Mucosa of stomach (tissue), 1 donor: Measurements from ENCODE around the gene DNAH9.
"Not testable (repeated sequence)": the region's sequence is repeated elsewhere in the genome, so short reads cannot be mapped to it uniquely, and the experiment has no call there.

ENCODE experiments used
- H3K27me3 ChIP-seq: one replicate; pipeline ENCODE4 v1.7.0; 2013; ENCODE audit warnings: mild to moderate bottlenecking, low read length; ENCODE audit not compliant: control insufficient read depth, insufficient read depth
- H3K36me3 ChIP-seq: one replicate; pipeline ENCODE4 v1.7.0; 2013; ENCODE audit warnings: low read length; ENCODE audit not compliant: control insufficient read depth, insufficient read depth
- H3K4me1 ChIP-seq: one replicate; pipeline ENCODE4 v1.7.0; 2013; ENCODE audit warnings: mild to moderate bottlenecking, low read length; ENCODE audit not compliant: control insufficient read depth, insufficient read depth
- H3K4me3 ChIP-seq: one replicate; pipeline ENCODE4 v1.7.0; 2013; ENCODE audit warnings: low read length
- H3K9ac ChIP-seq: one replicate; pipeline ENCODE4 v1.7.0; 2013; ENCODE audit warnings: mild to moderate bottlenecking, low read length, moderate library complexity
- H3K9me3 ChIP-seq: one replicate; pipeline ENCODE4 v1.7.0; 2013; ENCODE audit warnings: mild to moderate bottlenecking, low read length, moderate library complexity; ENCODE audit not compliant: control insufficient read depth
- donor health status: Pancreatic carcinoma.

The DNAH9 gene

GRCh38 chr17:11948789-11949188 lies 350.5 kb downstream of the DNAH9 start:
- Histone ChIP-seq H3K4me3 (no peak overlapping the region), H3K4me1 (no peaks in the 10 kb centered on the region), H3K36me3 (no peaks in the 10 kb centered on the region), H3K9me3 (no peaks in the 10 kb centered on the region), H3K9ac (no peak overlapping the region), H3K27me3 (no peaks in the 10 kb centered on the region)

DNA sequence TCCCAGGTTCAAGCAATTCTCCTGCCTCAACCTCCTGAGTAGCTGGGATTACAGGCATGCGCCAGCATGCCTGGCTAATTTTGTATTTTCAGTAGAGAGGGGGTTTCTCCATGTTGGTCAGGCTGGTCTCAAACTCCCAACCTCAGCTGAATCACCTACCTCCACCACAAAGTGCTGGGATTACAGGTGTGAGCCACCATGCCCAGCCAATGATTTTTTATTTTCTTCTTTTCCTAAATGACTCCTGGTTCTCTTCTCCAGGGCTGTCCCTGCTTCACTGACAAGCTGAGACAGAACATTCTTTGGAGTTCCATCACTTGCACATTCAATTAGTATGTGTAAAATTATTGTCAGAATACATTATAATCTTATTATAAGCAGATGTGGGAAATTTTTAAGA lies 351.3 kb downstream of the DNAH9 start:
- H3K9ac ChIP-seq, H3K36me3 ChIP-seq, H3K4me3 ChIP-seq, H3K9me3 ChIP-seq, H3K4me1 ChIP-seq, H3K27me3 ChIP-seq: not testable (repeated sequence)

DNA sequence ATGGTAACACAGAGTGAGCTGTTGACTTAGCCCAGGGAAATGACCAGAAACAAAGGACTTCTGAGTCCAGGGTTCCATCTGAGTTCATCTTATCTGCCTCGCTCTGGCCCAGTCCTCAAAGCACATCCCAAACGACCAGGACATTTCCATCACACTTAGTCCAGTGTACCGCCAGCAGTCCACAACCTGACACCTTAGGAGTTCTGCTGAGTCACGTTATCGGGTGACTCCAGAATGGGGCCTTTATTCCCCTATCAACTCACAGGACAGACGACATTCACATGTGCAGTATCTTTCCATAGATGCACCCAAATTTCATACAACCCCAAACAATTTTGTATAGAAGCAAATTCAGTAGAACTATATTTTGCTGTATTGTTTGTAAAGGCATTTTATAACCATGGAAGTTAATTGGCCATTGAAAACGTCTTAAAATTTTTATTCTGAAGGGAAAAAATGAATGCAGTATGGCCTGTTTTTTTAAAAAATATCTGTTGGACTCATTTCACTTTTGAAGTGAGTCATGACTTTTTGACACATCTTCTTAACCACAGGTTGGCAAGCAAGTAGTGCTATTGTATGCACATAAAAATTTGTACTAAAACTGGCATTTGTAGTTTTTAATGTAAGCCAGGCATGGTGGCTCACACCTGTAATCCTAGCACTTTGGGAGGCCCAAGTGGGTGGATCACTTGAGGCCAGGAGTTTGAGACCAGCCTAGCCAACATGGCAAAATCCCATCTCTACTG lies 352.7 kb downstream of the DNAH9 start:
- H3K9me3 ChIP-seq = no peaks in the 10 kb centered on the region

DNA sequence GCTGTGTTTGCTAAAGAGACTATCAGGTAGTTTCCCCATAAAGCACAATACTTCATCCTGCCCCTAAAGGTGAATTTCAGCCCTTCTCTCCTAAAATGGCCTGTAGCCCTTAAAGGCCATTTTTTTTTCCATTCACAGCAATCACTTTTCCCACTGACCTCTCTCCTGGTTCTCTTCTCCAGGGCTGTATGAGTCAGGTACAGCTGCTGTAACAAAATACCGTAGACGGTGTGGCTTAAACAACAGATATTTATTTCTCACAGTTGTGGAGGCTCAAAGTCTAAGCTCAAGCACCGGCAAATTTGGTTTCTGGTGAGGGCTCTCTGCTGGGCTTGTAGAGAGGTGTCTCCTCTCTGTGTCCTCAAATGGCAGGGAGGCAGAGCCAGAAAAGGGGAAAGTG lies 354.3 kb downstream of the DNAH9 start:
- H3K4me3 ChIP-seq = no peak overlapping the region
- H3K9me3 ChIP-seq = no peaks in the 10 kb centered on the region
- H3K27me3 ChIP-seq = no peaks in the 10 kb centered on the region
- no peaks in the 10 kb centered on the region for H3K4me1 ChIP-seq
- no peaks in the 10 kb centered on the region for H3K36me3 ChIP-seq
- H3K9ac ChIP-seq = no peak overlapping the region

More for the DNA sequence above, 352.7 kb downstream of the DNAH9 start:
- no peak overlapping the region for H3K9ac ChIP-seq
- no peaks in the 10 kb centered on the region for H3K27me3 ChIP-seq
- no peaks in the 10 kb centered on the region for H3K4me1 ChIP-seq
- no peaks in the 10 kb centered on the region for H3K36me3 ChIP-seq
- no peak overlapping the region for H3K4me3 ChIP-seq

DNA sequence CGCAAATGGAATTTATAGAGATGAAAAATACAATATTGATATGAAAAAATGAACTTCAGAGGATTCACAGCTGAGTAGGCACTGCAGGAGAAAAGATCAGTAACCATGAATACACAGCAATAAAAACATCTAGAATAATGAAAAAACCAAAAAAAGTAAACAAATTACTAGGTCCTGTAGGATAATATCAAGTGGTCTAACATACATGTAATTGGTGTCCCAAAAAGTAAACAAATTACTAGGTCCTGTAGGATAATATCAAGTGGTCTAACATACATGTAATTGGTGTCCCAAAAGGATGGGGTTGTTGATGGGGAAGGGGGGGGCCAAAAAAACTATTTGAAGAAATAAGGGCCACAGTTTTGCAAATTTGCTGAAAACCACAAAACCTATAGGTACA lies 355.7 kb downstream of the DNAH9 start:
- no peak overlapping the region for H3K4me3 ChIP-seq
- no peaks in the 10 kb centered on the region for H3K4me1 ChIP-seq
- no peaks in the 10 kb centered on the region for H3K27me3 ChIP-seq
- no peaks in the 10 kb centered on the region for H3K36me3 ChIP-seq
- H3K9me3 ChIP-seq = no peaks in the 10 kb centered on the region
- no peak overlapping the region for H3K9ac ChIP-seq

- H3K9ac ChIP-seq = no peak overlapping the region
- no peaks in the 10 kb centered on the region for H3K9me3 ChIP-seq
- H3K36me3 ChIP-seq = no peaks in the 10 kb centered on the region
- no peaks in the 10 kb centered on the region for H3K4me1 ChIP-seq
- H3K27me3 ChIP-seq = no peaks in the 10 kb centered on the region
- H3K4me3 ChIP-seq = no peak overlapping the region
Measured at GRCh38 chr17:11954936-11955335, 356.7 kb downstream of the DNAH9 start.

DNA sequence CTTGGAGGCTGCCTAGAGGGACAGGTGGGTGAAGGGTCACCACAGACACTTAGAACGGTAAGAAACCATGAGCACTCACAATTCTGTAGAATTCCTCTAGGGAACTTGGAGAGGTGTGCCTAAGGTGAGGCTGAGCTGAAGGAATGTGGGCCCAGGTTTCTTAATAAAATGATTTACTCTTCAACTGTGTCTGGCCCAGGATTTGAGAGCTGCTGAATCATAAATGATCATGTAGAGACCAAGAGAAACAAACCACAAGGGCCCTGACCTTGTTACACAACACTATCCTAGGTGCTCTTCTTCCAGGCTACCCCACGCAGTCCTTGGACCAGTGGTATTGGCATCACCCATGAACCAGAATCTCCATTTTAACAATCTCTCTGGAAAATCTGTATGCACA lies 371.3 kb downstream of the DNAH9 start:
- Histone ChIP-seq H3K9me3 (no peaks in the 10 kb centered on the region), H3K27me3 (no peaks in the 10 kb centered on the region), H3K9ac (no peak overlapping the region), H3K4me3 (no peak overlapping the region), H3K4me1 (no peaks in the 10 kb centered on the region), H3K36me3 (no peaks in the 10 kb centered on the region)

- not testable (repeated sequence) for H3K9ac ChIP-seq, H3K27me3 ChIP-seq, H3K4me1 ChIP-seq, H3K36me3 ChIP-seq, H3K4me3 ChIP-seq, H3K9me3 ChIP-seq
Measured at GRCh38 chr17:11972741-11973140, 374.5 kb downstream of the DNAH9 start.

- no peak overlapping the region for H3K9ac ChIP-seq
- H3K4me3 ChIP-seq = no peak overlapping the region
- no peaks in the 10 kb centered on the region for H3K36me3 ChIP-seq
- H3K4me1 ChIP-seq = no peaks in the 10 kb centered on the region
- no peaks in the 10 kb centered on the region for H3K9me3 ChIP-seq
- H3K27me3 ChIP-seq = no peaks in the 10 kb centered on the region
Measured at GRCh38 chr17:11979795-11980194, 381.5 kb downstream of the DNAH9 start.

DNA sequence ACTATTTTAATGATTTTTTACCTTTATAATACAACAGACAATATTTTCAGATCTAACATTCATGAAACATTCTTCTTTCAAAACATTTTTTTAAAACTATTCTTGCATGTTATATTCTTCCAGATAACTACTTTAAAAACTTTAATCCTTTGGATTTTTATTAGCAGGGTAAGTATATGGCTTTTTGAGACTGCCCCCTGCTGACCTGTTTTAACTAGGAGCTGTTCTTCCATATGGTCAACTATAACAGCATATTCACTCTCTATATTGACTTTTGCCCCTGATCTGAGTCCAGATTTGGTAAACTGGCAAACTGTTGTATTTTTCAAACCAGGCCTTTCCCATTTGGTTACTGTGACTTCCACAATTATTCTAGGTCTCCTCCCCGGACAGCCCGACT lies 382.5 kb downstream of the DNAH9 start:
- Histone ChIP-seq H3K9me3 (no peaks in the 10 kb centered on the region), H3K36me3 (no peaks in the 10 kb centered on the region), H3K4me1 (no peaks in the 10 kb centered on the region), H3K4me3 (no peak overlapping the region), H3K27me3 (no peaks in the 10 kb centered on the region), H3K9ac (no peak overlapping the region)

- no peaks in the 10 kb centered on the region for H3K36me3 ChIP-seq
- no peak overlapping the region for H3K9ac ChIP-seq
- H3K4me3 ChIP-seq = no peak overlapping the region
- no peaks in the 10 kb centered on the region for H3K27me3 ChIP-seq
- H3K4me1 ChIP-seq = no peaks in the 10 kb centered on the region
- no peaks in the 10 kb centered on the region for H3K9me3 ChIP-seq
Measured at GRCh38 chr17:11981862-11982261, 383.6 kb downstream of the DNAH9 start.

GRCh38 chr17:11986179-11986941 lies 388.1 kb downstream of the DNAH9 start:
- Histone ChIP-seq H3K4me3 (no peak overlapping the region), H3K9me3 (no peaks in the 10 kb centered on the region), H3K36me3 (no peaks in the 10 kb centered on the region), H3K4me1 (no peaks in the 10 kb centered on the region), H3K9ac (no peak overlapping the region), H3K27me3 (no peaks in the 10 kb centered on the region)
